Lung (tissue), 12 donors: ENCODE results near the gene C22orf39. TPM values are rescaled to one million over a fixed set of nuclear protein-coding genes. Genes with fewer than 3 reads are reported as not detected.

Experiments
- ATAC-seq: fragments of 200-7000 bp; cut with Tn5 transposase; one replicate; pipeline ENCODE4 v1.9.1; 2020; ENCODE audit warnings: moderate number of reproducible peaks; ENCODE audit not compliant: insufficient read depth, low FRiP score
- DNase-seq, 3 donors: peaks; one replicate each; pipeline ENCODE4 v3.0.0-alpha.2; 2013 to 2017
- H3K27ac ChIP-seq, 2 donors: one replicate each; pipeline ENCODE4 v1.5.1; 2013; ENCODE audit warnings: mild to moderate bottlenecking in 2 of 2, moderate library complexity in 2 of 2, control low read depth in 1 of 2, inconsistent platforms in 1 of 2, low read depth in 1 of 2, low read length in 1 of 2
- H3K27me3 ChIP-seq, 3 donors: one replicate each; pipeline ENCODE4 v1.5.1; 2013; ENCODE audit warnings: low read length in 2 of 3; ENCODE audit not compliant: control insufficient read depth in 3 of 3, insufficient read depth in 3 of 3
- H3K36me3 ChIP-seq, 4 donors: one replicate each; pipeline ENCODE4 v1.5.1; 2013; ENCODE audit warnings: low read length in 4 of 4, mild to moderate bottlenecking in 1 of 4, moderate library complexity in 1 of 4; ENCODE audit not compliant: control insufficient read depth in 4 of 4, insufficient read depth in 4 of 4
- H3K4me1 ChIP-seq, 5 donors: one replicate each; pipeline ENCODE4 v1.5.1; 2013; ENCODE audit warnings: low read length in 5 of 5, mild to moderate bottlenecking in 2 of 5, moderate library complexity in 1 of 5; ENCODE audit not compliant: control insufficient read depth in 5 of 5, insufficient read depth in 5 of 5
- H3K4me3 ChIP-seq: one replicate; pipeline ENCODE4 v1.5.1; 2013; ENCODE audit warnings: mild to moderate bottlenecking, control low read depth, moderate library complexity
- H3K9ac ChIP-seq, 2 donors: one replicate each; pipeline ENCODE4 v1.5.1; 2013; ENCODE audit warnings: low read length in 2 of 2, control low read depth in 1 of 2; ENCODE audit not compliant: insufficient read depth in 1 of 2
- H3K9me3 ChIP-seq, 4 donors: one replicate each; pipeline ENCODE4 v1.5.1; 2013; ENCODE audit warnings: low read length in 3 of 4, mild to moderate bottlenecking in 1 of 4, moderate library complexity in 1 of 4; ENCODE audit not compliant: control insufficient read depth in 4 of 4, insufficient read depth in 3 of 4
- CTCF ChIP-seq: IDR thresholded peaks from 2 replicates; pipeline ENCODE4 v1.5.1; 2012; ENCODE audit warnings: mild to moderate bottlenecking; ENCODE audit errors: control extremely low read depth, extremely low read depth
- WGBS, 2 donors: extraction: QIAGEN DNeasy Blood & Tissue Kit; methylation state at CpG; one replicate each; pipeline ENCODE4 v1.1.7; 2013; 5-methylcytosine and 5-hydroxymethylcytosine counted together
- polyA plus RNA-seq, 2 donors: library from polyadenylated mRNA; stranded (reverse); fragments of 200-250 nt; gene quantifications; one replicate each; pipeline ENCODE4 v1.2.1, GENCODE V29; 2013
- total RNA-seq, 2 donors: library from RNA; depleted of rRNA in 1 of 2; stranded (reverse); fragments of >200 nt in 1 of 2; gene quantifications; one replicate each; pipeline ENCODE4 v1.2.1, GENCODE V29; 2014 to 2021
- donor health status: control.
- donor health status: control.
- donor health status: Bipolar disorder and iron deficiency.
- donor health status: healthy.
- donor health status: DM: yes; HTN: yes; CAD: no.

The C22orf39 gene
- total and polyA plus RNA-seq, 4 donors: 24.2 to 39.9 (median 28.6) TPM

GRCh38 chr22:19401483-19401882 is 46.0 kb downstream of the C22orf39 start:
- peaks cover 2 to 36% (median 13%) of the 10 kb centered on the region in 4 donors for H3K36me3 ChIP-seq
- WGBS, 2 donors: 95 to 96% methylated on average over 4 of the region's 4 CpGs

GRCh38 chr22:19400881-19401280 is 46.6 kb downstream of the C22orf39 start:
- ATAC-seq (no peak), DNase-seq (no peak)
- Histone ChIP-seq H3K36me3 (peaks cover 0 to 36% (median 14%) of the 10 kb centered on the region in 4 donors), H3K27me3 (no peaks in the 10 kb centered on the region), H3K27ac (no peak overlapping the region), H3K4me3 (no peak overlapping the region), H3K9me3 (no peaks in the 10 kb centered on the region), H3K4me1 (no peaks in the 10 kb centered on the region), H3K9ac (no peak overlapping the region)
- 94 to 97% methylated on average over 6 of the region's 6 CpGs for WGBS, 2 donors
- TF ChIP-seq CTCF: no peak

More at GRCh38 chr22:19401483-19401882, 46.0 kb downstream of the C22orf39 start:
- Histone ChIP-seq H3K9ac (no peak overlapping the region), H3K9me3 (no peaks in the 10 kb centered on the region), H3K4me1 (peaks cover 0 to 2% (median 0%) of the 10 kb centered on the region in 5 donors), H3K4me3 (no peak overlapping the region), H3K27ac (no peak overlapping the region), H3K27me3 (no peaks in the 10 kb centered on the region)
- no peak for DNase-seq
- no peak for ATAC-seq
- TF ChIP-seq CTCF: no peak

- no peaks in the 10 kb centered on the region for H3K9me3 ChIP-seq
- H3K27me3 ChIP-seq: no peaks in the 10 kb centered on the region
- ATAC-seq (no peak), DNase-seq (no peak)
- WGBS, 2 donors: 94 to 95% methylated on average over 2 of the region's 2 CpGs
- no peak for TF ChIP-seq CTCF
- H3K27ac ChIP-seq: no peak overlapping the region
- H3K4me1 ChIP-seq: no peaks in the 10 kb centered on the region
- H3K36me3 ChIP-seq: peaks cover 7 to 44% (median 19%) of the 10 kb centered on the region in 4 donors
- no peak overlapping the region for H3K4me3 ChIP-seq
- H3K9ac ChIP-seq: no peak overlapping the region
Observed at GRCh38 chr22:19398652-19399051, 48.9 kb downstream of the C22orf39 start.

- no peak overlapping the region for H3K4me3 ChIP-seq
- H3K4me1 ChIP-seq: no peaks in the 10 kb centered on the region
- DNase-seq (no peak), ATAC-seq (no peak)
- H3K27me3 ChIP-seq: no peaks in the 10 kb centered on the region
- WGBS, 2 donors: 85 to 88% methylated on average over 6 of the region's 6 CpGs
- TF ChIP-seq CTCF: no peak
- H3K9ac ChIP-seq: no peak overlapping the region
- H3K27ac ChIP-seq: no peak overlapping the region
- H3K36me3 ChIP-seq: peaks cover 8 to 44% (median 20%) of the 10 kb centered on the region in 4 donors
- H3K9me3 ChIP-seq: no peaks in the 10 kb centered on the region
Observed at GRCh38 chr22:19398206-19398605, 49.3 kb downstream of the C22orf39 start.
